H1 (cell line): ENCODE data around the gene HNRNPM. TPM values are rescaled to one million over a fixed set of nuclear protein-coding genes. Genes with fewer than 3 reads are reported as not detected.

Experiments
- CTCF ChIA-PET: fragments of 300-600 bp; sonication (Branson Sonifier 250); formaldehyde crosslinking; loops from one replicate; lab custom pipeline; 2021; ENCODE audit not compliant: partially characterized antibody; lab: Charles Lee
- POLR2A ChIA-PET: fragments of 300-600 bp; sonication (Branson Sonifier 250); formaldehyde crosslinking; loops from one replicate; lab custom pipeline; 2021; ENCODE audit warnings: inconsistent platforms; ENCODE audit not compliant: partially characterized antibody; lab: Charles Lee
- DNase-seq, 2 experiments: peaks; one replicate each; pipeline versions ENCODE4 v3.0.0 to v3.0.0-alpha.2; 2010 to 2022; ENCODE audit warnings: low spot score in 2 of 2, low read depth in 1 of 2, mixed read lengths in 1 of 2
- FAIRE-seq: peaks from 2 replicates; lab custom pipeline; 2011; peaks lifted over from hg19 to GRCh38; lab: Jason Lieb, UNC
- H2AFZ ChIP-seq: 2 replicates; pipeline ENCODE4 v1.8.1; 2012; ENCODE audit warnings: low read length, inconsistent platforms
- H2AK5ac ChIP-seq: 2 replicates; pipeline ENCODE4 v1.6.1; 2013; ENCODE audit warnings: low read depth, low read length
- H2BK120ac ChIP-seq: replicated peaks from 2 replicates; pipeline ENCODE3; 2013; ENCODE audit warnings: low read depth, low read length, inconsistent platforms
- H2BK12ac ChIP-seq: 2 replicates; pipeline ENCODE4 v1.6.1; 2013; ENCODE audit warnings: low read depth, low read length
- H2BK15ac ChIP-seq: 2 replicates; pipeline ENCODE4 v1.6.1; 2013; ENCODE audit warnings: low read length
- H2BK20ac ChIP-seq: 2 replicates; pipeline ENCODE4 v1.6.1; 2013; ENCODE audit warnings: low read length
- H2BK5ac ChIP-seq: 2 replicates; pipeline ENCODE4 v1.6.1; 2013; ENCODE audit warnings: low read depth, low read length
- H3K14ac ChIP-seq: 2 replicates; pipeline ENCODE4 v1.6.1; 2013; ENCODE audit warnings: inconsistent platforms; ENCODE audit not compliant: insufficient read length
- H3K18ac ChIP-seq: 2 replicates; pipeline ENCODE4 v1.6.1; 2013; ENCODE audit warnings: low read length; ENCODE audit errors: extremely low read depth
- H3K23ac ChIP-seq: 2 replicates; pipeline ENCODE4 v1.6.1; 2013; ENCODE audit warnings: inconsistent platforms; ENCODE audit not compliant: insufficient read length
- H3K23me2 ChIP-seq: 2 replicates; pipeline ENCODE4 v1.6.1; 2013; ENCODE audit warnings: low read depth, low read length
- H3K27ac ChIP-seq: 2 replicates; pipeline ENCODE4 v1.6.1; 2011; ENCODE audit warnings: low read depth, low read length, inconsistent platforms
- H3K27me3 ChIP-seq, 4 experiments: replicated peaks in 1 of 4; 1 replicate in 1 of 4; 2 replicates in 3 of 4; pipeline versions ENCODE4 v1.6.1 to v1.8.1; 2011 to 2013; ENCODE audit warnings: low read length in 3 of 4, mild to moderate bottlenecking in 3 of 4, inconsistent platforms in 2 of 4, mixed read lengths in 2 of 4, moderate library complexity in 1 of 4; ENCODE audit not compliant: control insufficient read depth in 3 of 4, insufficient read depth in 3 of 4; ENCODE audit errors: extremely low read depth in 1 of 4
- H3K36me3 ChIP-seq, 4 experiments: 2 replicates each; pipeline versions ENCODE4 v1.6.1 to v1.8.1; 2011 to 2013; ENCODE audit warnings: mild to moderate bottlenecking in 4 of 4, low read length in 3 of 4, moderate library complexity in 2 of 4, control low read depth in 1 of 4, inconsistent platforms in 1 of 4; ENCODE audit not compliant: insufficient read depth in 4 of 4, control insufficient read depth in 2 of 4
- H3K4ac ChIP-seq: replicated peaks from 2 replicates; pipeline ENCODE3; 2013; ENCODE audit warnings: low read length, low read depth, mixed read lengths, inconsistent platforms; ENCODE audit not compliant: insufficient read length
- H3K4me1 ChIP-seq, 4 experiments: replicated peaks in 1 of 4; 1 replicate in 1 of 4; 2 replicates in 3 of 4; pipeline versions ENCODE4 v1.6.1 to v1.8.1; 2011 to 2013; ENCODE audit warnings: low read length in 3 of 4, inconsistent platforms in 2 of 4, mixed read lengths in 1 of 4; ENCODE audit not compliant: insufficient read depth in 4 of 4, control insufficient read depth in 3 of 4
- H3K4me2 ChIP-seq, 2 experiments: 2 replicates each; pipeline versions ENCODE4 v1.6.1 to v1.8.1; 2011 to 2013; ENCODE audit warnings: low read depth in 2 of 2, low read length in 2 of 2, control low read depth in 1 of 2, inconsistent platforms in 1 of 2, mild to moderate bottlenecking in 1 of 2; ENCODE audit not compliant: insufficient read depth in 1 of 2
- H3K4me3 ChIP-seq, 4 experiments: fragments of 200-600, 300-600 bp in 1 of 4; sonication (generic), shearing (Covaris generic), sonication (Bioruptor Twin) in 1 of 4; 2 replicates each; pipeline versions ENCODE4 v1.5.1 to v1.8.1; 2011 to 2016; ENCODE audit warnings: low read length in 4 of 4, low read depth in 3 of 4, control low read depth in 2 of 4, inconsistent platforms in 2 of 4, mild to moderate bottlenecking in 2 of 4, mixed read lengths in 1 of 4, moderate library complexity in 1 of 4; ENCODE audit not compliant: insufficient read depth in 2 of 4; ENCODE audit errors: extremely low read depth in 1 of 4
- H3K56ac ChIP-seq: replicated peaks from 2 replicates; pipeline ENCODE3; 2013; ENCODE audit warnings: low read depth, mild to moderate bottlenecking, mixed read lengths, low read length, inconsistent platforms; ENCODE audit not compliant: insufficient read length
- H3K79me1 ChIP-seq: 2 replicates; pipeline ENCODE4 v1.6.1; 2013; ENCODE audit warnings: low read depth, low read length, control low read depth
- H3K79me2 ChIP-seq, 2 experiments: 2 replicates each; pipeline versions ENCODE4 v1.6.1 to v1.8.1; 2012 to 2013; ENCODE audit warnings: low read length in 2 of 2, mild to moderate bottlenecking in 2 of 2, inconsistent platforms in 1 of 2; ENCODE audit not compliant: insufficient read depth in 2 of 2, control insufficient read depth in 1 of 2
- H3K9ac ChIP-seq, 4 experiments: replicated peaks in 1 of 4; 1 replicate in 1 of 4; 2 replicates in 3 of 4; pipeline versions ENCODE4 v1.6.1 to v1.8.1; 2011 to 2013; ENCODE audit warnings: low read depth in 3 of 4, low read length in 3 of 4, control low read depth in 2 of 4, mild to moderate bottlenecking in 2 of 4, moderate library complexity in 2 of 4, inconsistent platforms in 1 of 4; ENCODE audit errors: extremely low read depth in 1 of 4
- H3K9me3 ChIP-seq, 2 experiments: 2 replicates each; pipeline versions ENCODE4 v1.6.1 to v1.8.1; 2012 to 2013; ENCODE audit warnings: mild to moderate bottlenecking in 2 of 2, moderate library complexity in 2 of 2, control low read depth in 1 of 2, inconsistent platforms in 1 of 2, low read depth in 1 of 2, low read length in 1 of 2, mixed read lengths in 1 of 2; ENCODE audit not compliant: insufficient read depth in 2 of 2
- H4K20me1 ChIP-seq, 2 experiments: replicated peaks in 1 of 2; 2 replicates each; pipeline versions ENCODE3 to v1.8.1; 2011 to 2013; ENCODE audit warnings: inconsistent platforms in 2 of 2, low read length in 2 of 2, mild to moderate bottlenecking in 1 of 2; ENCODE audit not compliant: insufficient read depth in 2 of 2, control insufficient read depth in 1 of 2
- H4K5ac ChIP-seq: 2 replicates; pipeline ENCODE4 v1.6.1; 2013; ENCODE audit warnings: low read length, low read depth, mixed read lengths, inconsistent platforms; ENCODE audit not compliant: insufficient read length
- H4K8ac ChIP-seq: 2 replicates; pipeline ENCODE4 v1.8.0; 2013; ENCODE audit warnings: mild to moderate bottlenecking, moderate library complexity, low read length, inconsistent platforms; ENCODE audit not compliant: insufficient read depth; ENCODE audit errors: extremely low read depth
- H4K91ac ChIP-seq: replicated peaks from 2 replicates; pipeline ENCODE3; 2013; ENCODE audit warnings: low read length, mixed read lengths, inconsistent platforms; ENCODE audit not compliant: insufficient read length
- GTF2F1 ChIP-seq: IDR thresholded peaks from 2 replicates; pipeline ENCODE4 v1.6.1; 2012; ENCODE audit warnings: low read depth, low read length, improper control_type of control experiment, borderline replicate concordance
- WGBS, 2 experiments: shearing (Covaris generic) in 1 of 2; methylation state at CpG; one replicate each; pipeline versions ENCODE4 v1.1.6 to v1.1.7; 2013 to 2015; ENCODE audit warnings: low lambda C conversion rate in 2 of 2, mixed read lengths in 2 of 2, inconsistent platforms in 1 of 2, low coverage in 1 of 2, missing lambda C conversion rate in 1 of 2; ENCODE audit not compliant: insufficient replicate concordance in 2 of 2, insufficient coverage in 1 of 2, insufficient read length in 1 of 2; ENCODE audit errors: extremely low coverage in 1 of 2, missing lambda C conversion rate in 1 of 2; 5-methylcytosine and 5-hydroxymethylcytosine counted together
- polyA plus RNA-seq, 7 experiments: library from polyadenylated mRNA; depleted of rRNA in 3 of 7; stranded (reverse) in 5 of 7; unstranded in 2 of 7; fragments of >200 nt in 5 of 7; fragments of 200-250 nt in 2 of 7; gene quantifications; 1 replicate in 5 of 7; 2 replicates in 1 of 7; 4 replicates in 1 of 7; pipeline versions ENCODE4 v1.2.1 to v1.2.3, GENCODE V29; 2011 to 2013; ENCODE audit warnings: missing spikeins in 2 of 7, mixed read lengths in 2 of 7
- total RNA-seq: library from RNA; stranded (reverse); fragmentation: NEBNext Ultra II Directional; extraction: Animal tissue kit (Norgen Biotek cat#: 25700); gene quantifications from 2 replicates; pipeline ENCODE4 v1.2.1, GENCODE V29; 2021

The HNRNPM gene
- total and polyA plus RNA-seq, 2 of the 8 experiments (the other 6 are each of a cell fraction or from before 2014, with no cell fraction given): 375 to 474 TPM

GRCh38 chr19:8466018-8466417 is 21.2 kb downstream of the HNRNPM start:
- H2BK12ac ChIP-seq: no peak overlapping the region
- POLR2A ChIA-PET: interaction anchor here (1.0 to 1.8 kb wide), 5 partner anchors 10 to 34 kb away, joined by 3 to 7 read pairs (median 4); no protein-coding TSS in a partner anchor
- no peaks in the 10 kb centered on the region for H3K23me2 ChIP-seq
- no peak overlapping the region for H4K5ac ChIP-seq
- no peaks in the 10 kb centered on the region for H3K27me3 ChIP-seq
- WGBS, 2 experiments: 92% methylated on average over 4 of the region's 4 CpGs; no CpG with 5 or more reads in 1 of the 2 experiments
- no peak overlapping the region for H3K23ac ChIP-seq
- H3K4me1 ChIP-seq: no peaks in the 10 kb centered on the region; a peak in 1 of 7 replicates
- H3K27ac ChIP-seq: no peak overlapping the region
- H3K4me2 ChIP-seq: no peak overlapping the region
- no peak overlapping the region for H2BK20ac ChIP-seq
- H3K79me2 ChIP-seq: peaks cover 34 to 91% of the 10 kb centered on the region in 2 experiments
- H4K8ac ChIP-seq: no peak overlapping the region; the same call in 1 of the 2 replicates
- FAIRE-seq (no peak), DNase-seq (no peak)
- no peak overlapping the region for H3K56ac ChIP-seq
- no peak overlapping the region for H3K4me3 ChIP-seq
- peaks cover 26 to 44% of the 10 kb centered on the region in 2 experiments for H4K20me1 ChIP-seq
- H3K9ac ChIP-seq: no peak overlapping the region
- peaks cover 21% of the 10 kb centered on the region for H3K79me1 ChIP-seq
- no peaks in the 10 kb centered on the region for H3K9me3 ChIP-seq
- no peak for TF ChIP-seq GTF2F1
- no peak overlapping the region for H3K14ac ChIP-seq
- H2BK15ac ChIP-seq: no peak overlapping the region
- H2AK5ac ChIP-seq: no peak overlapping the region
- H3K4ac ChIP-seq: no peak overlapping the region
- H2BK120ac ChIP-seq: no peak overlapping the region
- H2BK5ac ChIP-seq: no peak overlapping the region
- peaks cover 52 to 93% (median 82%) of the 10 kb centered on the region in 4 experiments for H3K36me3 ChIP-seq
- H2AFZ ChIP-seq: no peak overlapping the region
- no peak overlapping the region for H3K18ac ChIP-seq
- no peak overlapping the region for H4K91ac ChIP-seq
- CTCF ChIA-PET: interaction anchor here (1.4 kb wide), 1 partner anchor 112 kb away, joined by 3 read pairs; no protein-coding TSS in a partner anchor
